ENCODE results near the gene CCDC12.

CCDC12 gene

DNA sequence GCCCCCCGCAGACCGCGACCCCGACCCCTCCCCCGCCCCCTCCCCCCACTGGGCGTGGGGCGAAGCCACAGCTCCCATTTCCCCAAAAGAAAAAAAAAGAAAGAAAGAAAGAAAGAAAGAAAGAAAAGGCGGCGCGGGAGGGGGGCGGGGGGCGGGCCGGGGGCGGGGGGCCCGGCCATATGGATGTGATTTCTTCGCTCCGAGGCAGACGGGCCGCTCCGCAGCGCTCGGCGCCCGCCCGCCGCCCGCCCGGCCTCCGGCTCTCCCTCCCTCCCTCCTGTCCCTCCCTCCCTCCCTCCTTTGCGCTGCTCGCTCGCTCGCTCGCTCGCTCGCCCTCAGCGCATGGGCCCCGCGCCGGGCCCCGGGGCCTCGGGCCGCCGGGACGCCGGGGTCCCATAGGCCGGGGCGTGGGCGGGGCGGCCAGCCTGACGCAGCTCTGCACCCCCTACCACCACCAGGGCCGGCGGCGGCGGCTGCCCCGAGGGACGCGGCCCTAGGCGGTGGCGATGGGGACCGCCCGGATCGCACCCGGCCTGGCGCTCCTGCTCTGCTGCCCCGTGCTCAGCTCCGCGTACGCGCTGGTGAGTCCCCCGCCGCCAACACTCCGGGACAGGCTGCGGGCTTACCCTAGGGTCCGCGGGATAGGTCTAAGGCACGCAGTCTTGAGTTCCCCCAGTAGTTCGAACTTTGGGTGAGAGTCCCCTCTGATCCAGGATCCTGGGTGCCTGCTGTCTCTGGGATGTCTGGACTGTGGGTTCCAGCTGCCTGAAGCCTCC lies 93.3 kb downstream of the CCDC12 start:
- Histone ChIP-seq H3K9me2 (replicated peaks; ENCODE audit: insufficient read depth, low read length) (no peaks in the 10 kb centered on the region), H3K79me2 (ENCODE audit: insufficient read depth, low read length) (no peaks in the 10 kb centered on the region), H3K27ac (ENCODE audit: low read depth, low read length) (no peak overlapping the region), H3K9me3 (ENCODE audit: insufficient read depth, low read length) (no peaks in the 10 kb centered on the region), H3K36me3 (ENCODE audit: low read length) (no peaks in the 10 kb centered on the region), H3K27me3 (ENCODE audit: low read length) (no peaks in the 10 kb centered on the region), H3K4me2 (ENCODE audit: low read depth, low read length, poor library complexity, severe bottlenecking) (no peak overlapping the region), H4K20me1 (ENCODE audit: low read depth, low read length) (no peaks in the 10 kb centered on the region), H2AFZ (ENCODE audit: low read depth, low read length, severe bottlenecking) (no peak overlapping the region), H3K9ac (ENCODE audit: low read length) (no peak overlapping the region), H3K4me3 (ENCODE audit: insufficient read depth, low read length, poor library complexity, severe bottlenecking) (no peak overlapping the region), H3F3A (ENCODE audit: insufficient read depth) (no peaks in the 10 kb centered on the region)
- TF ChIP-seq, protein P1, sequence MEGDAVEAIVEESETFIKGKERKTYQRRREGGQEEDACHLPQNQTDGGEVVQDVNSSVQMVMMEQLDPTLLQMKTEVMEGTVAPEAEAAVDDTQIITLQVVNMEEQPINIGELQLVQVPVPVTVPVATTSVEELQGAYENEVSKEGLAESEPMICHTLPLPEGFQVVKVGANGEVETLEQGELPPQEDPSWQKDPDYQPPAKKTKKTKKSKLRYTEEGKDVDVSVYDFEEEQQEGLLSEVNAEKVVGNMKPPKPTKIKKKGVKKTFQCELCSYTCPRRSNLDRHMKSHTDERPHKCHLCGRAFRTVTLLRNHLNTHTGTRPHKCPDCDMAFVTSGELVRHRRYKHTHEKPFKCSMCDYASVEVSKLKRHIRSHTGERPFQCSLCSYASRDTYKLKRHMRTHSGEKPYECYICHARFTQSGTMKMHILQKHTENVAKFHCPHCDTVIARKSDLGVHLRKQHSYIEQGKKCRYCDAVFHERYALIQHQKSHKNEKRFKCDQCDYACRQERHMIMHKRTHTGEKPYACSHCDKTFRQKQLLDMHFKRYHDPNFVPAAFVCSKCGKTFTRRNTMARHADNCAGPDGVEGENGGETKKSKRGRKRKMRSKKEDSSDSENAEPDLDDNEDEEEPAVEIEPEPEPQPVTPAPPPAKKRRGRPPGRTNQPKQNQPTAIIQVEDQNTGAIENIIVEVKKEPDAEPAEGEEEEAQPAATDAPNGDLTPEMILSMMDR (IDR thresholded peaks at IDR 0.05; ENCODE audit: insufficient read depth, low read length, poor library complexity, severe bottlenecking), result no peak
- TF ChIP-seq EZH2phosphoT487 (conservative IDR thresholded peaks at IDR 0.05; ENCODE audit: low read length), result no peak

DNA sequence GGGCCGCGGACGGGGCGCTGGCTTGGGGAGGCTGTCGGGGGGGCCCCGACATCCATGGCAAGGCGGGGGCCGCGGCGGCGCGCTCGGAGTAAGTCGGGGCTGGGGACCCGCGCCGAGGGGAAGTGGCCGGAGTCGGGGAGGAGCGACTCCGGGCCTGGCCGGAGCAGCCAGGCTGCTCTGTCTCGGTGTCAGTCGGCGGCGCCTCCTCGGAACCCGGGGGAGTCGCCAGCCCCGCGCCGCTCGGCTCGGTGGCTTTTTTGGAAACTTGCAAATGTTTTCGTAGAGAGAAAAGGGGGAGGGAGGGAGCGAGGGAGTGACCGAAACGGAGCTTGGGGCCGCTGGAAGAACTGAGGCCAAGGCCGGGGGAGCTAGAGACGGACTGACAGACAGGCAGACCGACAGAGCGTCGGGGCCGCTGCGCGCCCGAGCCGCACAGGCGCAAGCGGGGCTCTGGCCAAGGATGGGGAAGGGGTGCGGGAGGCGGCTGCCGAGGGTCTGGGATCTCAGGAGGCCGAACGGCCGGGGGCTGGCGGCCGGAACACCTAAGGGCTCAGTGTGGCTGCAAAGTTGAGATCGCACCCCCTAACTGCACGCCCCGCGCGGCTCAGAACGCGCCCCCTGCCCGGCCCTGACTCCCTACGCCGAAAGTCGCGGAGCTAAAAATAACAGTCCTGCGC lies 94.0 kb downstream of the CCDC12 start:
- H3K36me3 ChIP-seq (ENCODE audit: low read length), result no peaks in the 10 kb centered on the region
- no peak overlapping the region for H3K27ac ChIP-seq (ENCODE audit: low read depth, low read length)
- H3K79me2 ChIP-seq (ENCODE audit: insufficient read depth, low read length), result no peaks in the 10 kb centered on the region
- TF ChIP-seq, protein P1 (IDR thresholded peaks at IDR 0.05; ENCODE audit: insufficient read depth, low read length, poor library complexity, severe bottlenecking), result no peak
- TF ChIP-seq EZH2phosphoT487 (conservative IDR thresholded peaks at IDR 0.05; ENCODE audit: low read length), result no peak
- H3K4me3 ChIP-seq (ENCODE audit: insufficient read depth, low read length, poor library complexity, severe bottlenecking), result no peak overlapping the region
- no peaks in the 10 kb centered on the region for H3K9me2 ChIP-seq (replicated peaks; ENCODE audit: insufficient read depth, low read length)
- no peak overlapping the region for H3K4me2 ChIP-seq (ENCODE audit: low read depth, low read length, poor library complexity, severe bottlenecking)
- no peaks in the 10 kb centered on the region for H4K20me1 ChIP-seq (ENCODE audit: low read depth, low read length)
- no peaks in the 10 kb centered on the region for H3K9me3 ChIP-seq (ENCODE audit: insufficient read depth, low read length)
- no peaks in the 10 kb centered on the region for H3F3A ChIP-seq (ENCODE audit: insufficient read depth)
- no peaks in the 10 kb centered on the region for H3K27me3 ChIP-seq (ENCODE audit: low read length)
- no peak overlapping the region for H3K9ac ChIP-seq (ENCODE audit: low read length)
- no peak overlapping the region for H2AFZ ChIP-seq (ENCODE audit: low read depth, low read length, severe bottlenecking)

DNA sequence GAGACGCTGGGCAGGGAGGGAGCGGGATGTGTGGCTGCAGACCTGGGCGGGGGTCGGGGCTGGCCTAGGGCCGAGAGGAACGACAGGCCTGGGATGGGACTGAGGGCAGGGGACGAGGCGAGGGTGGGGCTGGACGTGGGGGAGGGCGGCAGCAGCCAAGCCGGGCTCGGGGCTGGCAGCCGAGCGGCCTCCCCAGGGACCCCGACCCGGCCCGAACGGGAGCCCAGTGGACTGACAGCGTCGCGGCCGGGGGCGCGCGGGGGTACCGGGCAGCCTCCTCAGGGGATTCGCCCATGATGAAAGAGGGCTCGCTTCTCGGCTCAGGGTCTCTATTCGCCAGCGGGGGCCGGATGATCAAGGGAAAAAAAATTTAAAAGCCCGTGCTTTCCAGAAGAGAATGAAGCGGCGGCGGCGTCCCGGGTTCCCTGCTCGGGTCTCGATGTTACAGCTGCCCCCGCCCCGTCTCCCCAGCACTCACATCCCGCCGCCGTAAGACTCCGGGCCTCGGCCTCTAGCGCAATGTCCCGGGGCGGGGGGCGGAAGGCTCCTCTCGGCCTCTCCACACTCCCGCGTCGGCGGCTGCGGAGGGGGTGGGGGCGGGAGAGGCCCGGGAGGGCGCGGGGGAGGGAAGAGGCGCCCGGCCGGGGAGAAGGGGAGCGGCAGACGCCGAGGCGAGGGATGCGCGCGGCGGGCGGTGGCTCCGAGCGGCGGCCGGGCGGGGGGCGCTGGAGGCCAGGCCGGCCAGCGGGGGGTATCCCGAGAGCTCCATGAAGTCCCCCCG lies 94.8 kb downstream of the CCDC12 start:
- no peaks in the 10 kb centered on the region for H3K27me3 ChIP-seq (ENCODE audit: low read length)

More for the DNA sequence above, 94.8 kb downstream of the CCDC12 start:
- Histone ChIP-seq H3K27ac (ENCODE audit: low read depth, low read length) (no peak overlapping the region), H3K36me3 (ENCODE audit: low read length) (no peaks in the 10 kb centered on the region), H2AFZ (ENCODE audit: low read depth, low read length, severe bottlenecking) (no peak overlapping the region), H3F3A (ENCODE audit: insufficient read depth) (no peaks in the 10 kb centered on the region), H3K9me3 (ENCODE audit: insufficient read depth, low read length) (no peaks in the 10 kb centered on the region), H4K20me1 (ENCODE audit: low read depth, low read length) (no peaks in the 10 kb centered on the region), H3K79me2 (ENCODE audit: insufficient read depth, low read length) (no peaks in the 10 kb centered on the region), H3K4me3 (ENCODE audit: insufficient read depth, low read length, poor library complexity, severe bottlenecking) (no peak overlapping the region), H3K9me2 (replicated peaks; ENCODE audit: insufficient read depth, low read length) (no peaks in the 10 kb centered on the region), H3K9ac (ENCODE audit: low read length) (no peak overlapping the region), H3K4me2 (ENCODE audit: low read depth, low read length, poor library complexity, severe bottlenecking) (no peak overlapping the region)
- TF ChIP-seq, protein P1 (IDR thresholded peaks at IDR 0.05; ENCODE audit: insufficient read depth, low read length, poor library complexity, severe bottlenecking), result no peak

Measured in SU-DHL-6 (cell line).